ENCODE data around the gene HOXC13.

The HOXC13 gene

GRCh38 chr12:53982648-53983567, 44.3 kb downstream of the HOXC13 start:
- no peak for DNase-seq

GRCh38 chr12:53983568-53983949, 44.9 kb downstream of the HOXC13 start:
- no peak for DNase-seq

GRCh38 chr12:53983950-53984572, 45.4 kb downstream of the HOXC13 start:
- DNase-seq = no peak

GRCh38 chr12:53984901-53985691, 46.5 kb downstream of the HOXC13 start, which contains the start of gene HOXC10:
Gene HOXC10, plus strand, starts transcription at chr12:53985146. Its CDS starts 114 bp downstream, at chr12:53985260.
- DNase-seq = peak; percentile 75

DNA sequence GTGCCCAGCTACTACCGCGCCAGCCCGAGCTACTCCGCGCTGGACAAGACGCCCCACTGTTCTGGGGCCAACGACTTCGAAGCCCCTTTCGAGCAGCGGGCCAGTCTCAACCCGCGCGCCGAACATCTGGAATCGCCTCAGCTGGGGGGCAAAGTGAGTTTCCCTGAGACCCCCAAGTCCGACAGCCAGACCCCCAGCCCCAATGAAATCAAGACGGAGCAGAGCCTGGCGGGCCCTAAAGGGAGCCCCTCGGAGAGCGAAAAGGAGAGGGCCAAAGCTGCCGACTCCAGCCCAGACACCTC, 47.0 kb downstream of the HOXC13 start:
- DNase-seq = no peak

GRCh38 chr12:53985994-53986685, 47.5 kb downstream of the HOXC13 start:
- DNase-seq = no peak

- DNase-seq = no peak
Measured at GRCh38 chr12:53986686-53987483, 48.3 kb downstream of the HOXC13 start.

DNA sequence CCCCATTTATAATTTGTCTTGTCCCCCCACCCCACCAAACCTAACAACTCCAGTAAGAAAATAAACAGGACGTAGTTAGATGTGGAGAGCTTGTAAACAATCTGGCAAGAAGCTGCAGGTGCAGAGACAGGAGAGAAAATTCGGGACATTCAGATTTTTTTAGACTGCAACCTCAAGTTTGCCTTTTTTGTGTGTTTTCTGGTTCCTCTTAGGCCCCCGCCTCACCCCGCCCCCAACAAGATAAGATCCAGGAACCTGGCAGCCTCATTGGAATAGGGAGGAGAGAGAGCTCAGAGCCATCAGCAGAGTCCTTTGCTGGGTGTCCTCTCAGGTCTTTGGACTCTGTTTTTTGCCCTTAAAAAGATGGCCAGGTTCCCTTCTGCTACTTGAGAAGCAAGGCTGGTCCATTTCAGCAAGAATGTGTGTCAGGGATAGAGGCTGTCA, 49.2 kb downstream of the HOXC13 start:
- no peak for DNase-seq

DNA sequence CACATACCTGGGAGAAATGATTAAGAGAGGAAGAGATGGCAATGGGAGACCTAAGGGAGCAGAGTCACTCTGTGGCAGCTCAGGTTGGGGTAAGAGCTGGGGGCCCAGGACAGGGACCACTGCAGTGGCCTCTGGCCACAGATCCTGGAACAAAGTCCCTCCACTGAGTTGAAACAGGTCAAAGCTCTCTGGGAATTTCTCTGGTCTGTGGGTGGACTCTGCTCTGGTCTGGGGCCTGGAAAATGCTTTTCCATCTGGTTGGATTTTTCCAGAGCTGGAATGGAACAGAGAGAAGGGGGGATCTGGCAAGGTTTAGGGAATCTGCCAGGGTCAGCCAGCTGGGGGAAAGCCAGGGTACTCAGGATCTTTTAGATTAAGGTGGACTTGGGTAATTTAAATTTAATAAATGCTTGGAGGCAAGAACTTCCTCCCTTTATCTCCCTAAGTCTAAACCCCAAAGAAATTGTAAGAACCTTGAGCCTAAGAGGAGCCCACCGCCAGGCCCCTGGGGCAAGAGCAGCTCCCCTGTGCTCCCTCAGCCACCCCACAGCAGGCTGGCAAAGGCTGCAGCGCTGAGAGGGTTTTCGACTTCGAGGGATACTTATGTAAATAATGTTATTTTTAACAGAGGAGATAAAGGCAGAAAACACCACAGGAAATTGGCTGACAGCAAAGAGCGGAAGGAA, 50.1 kb downstream of the HOXC13 start:
- no peak for DNase-seq

- DNase-seq = no peak
Measured at GRCh38 chr12:53989227-53990113, 50.8 kb downstream of the HOXC13 start.

GRCh38 chr12:53990311-53991076, 51.9 kb downstream of the HOXC13 start:
- no peak for DNase-seq

DNA sequence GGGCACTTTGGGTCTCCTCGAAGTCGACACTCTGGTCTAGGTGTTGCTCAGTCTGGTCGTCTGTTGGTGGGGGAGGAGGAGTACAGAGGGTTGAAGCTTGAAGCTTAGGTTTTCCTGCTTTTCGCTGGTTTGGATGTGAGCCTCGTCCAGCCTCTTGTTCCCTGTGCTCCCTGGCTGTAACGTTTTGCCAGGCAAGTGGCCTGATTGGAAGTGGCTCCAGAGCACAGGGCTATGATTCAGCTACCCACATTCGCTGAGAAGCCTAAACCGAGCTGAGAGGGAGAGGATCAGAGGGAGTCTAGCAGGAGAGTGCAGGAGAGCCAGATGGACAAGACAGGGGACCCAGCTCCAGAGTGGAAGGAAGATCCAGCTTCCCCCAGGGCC, 52.4 kb downstream of the HOXC13 start:
- DNase-seq = no peak

- no peak for DNase-seq
Measured at GRCh38 chr12:53992377-53992889, 53.8 kb downstream of the HOXC13 start.

DNA sequence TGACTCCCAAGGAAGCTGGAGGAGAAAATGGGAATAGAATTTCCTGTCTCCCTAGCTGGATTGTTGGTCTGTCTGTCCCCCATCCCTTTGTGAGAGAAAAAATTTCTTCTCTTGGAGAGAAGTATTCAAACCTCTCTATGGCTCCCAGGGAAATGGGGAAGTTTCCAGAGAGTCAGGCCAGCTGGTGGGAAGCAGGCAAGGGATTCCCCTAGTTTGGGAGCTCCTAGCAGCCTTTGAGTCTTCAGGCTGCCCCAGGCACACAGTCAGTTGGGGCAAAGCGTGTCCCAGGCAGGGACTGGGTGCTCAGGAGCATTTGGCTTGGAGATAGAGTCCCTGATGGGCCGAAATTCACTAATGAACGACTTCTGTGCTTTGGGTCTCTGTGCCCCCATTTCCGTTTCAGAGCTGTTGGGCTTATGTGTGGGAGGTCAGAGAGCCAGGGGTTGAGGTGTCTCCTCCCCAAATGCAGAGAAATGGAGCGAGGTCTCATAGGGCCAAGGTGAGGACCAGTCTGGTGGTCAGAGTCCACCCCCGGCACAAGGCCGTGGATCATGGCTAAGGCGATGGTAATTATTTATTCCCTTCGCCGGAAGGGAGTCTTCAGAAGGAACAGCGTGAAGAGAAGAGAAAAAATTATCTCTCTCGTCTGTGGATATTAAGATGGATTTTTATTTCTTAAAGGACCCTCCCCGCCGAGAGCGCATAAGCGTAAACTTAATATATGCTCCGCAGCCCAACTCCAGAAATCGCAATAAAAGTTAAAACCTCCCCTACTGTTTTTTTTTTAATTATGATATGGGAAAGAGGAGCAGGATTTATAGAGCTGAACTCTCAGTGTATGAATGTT, 54.8 kb downstream of the HOXC13 start:
- no peak for DNase-seq

DNA sequence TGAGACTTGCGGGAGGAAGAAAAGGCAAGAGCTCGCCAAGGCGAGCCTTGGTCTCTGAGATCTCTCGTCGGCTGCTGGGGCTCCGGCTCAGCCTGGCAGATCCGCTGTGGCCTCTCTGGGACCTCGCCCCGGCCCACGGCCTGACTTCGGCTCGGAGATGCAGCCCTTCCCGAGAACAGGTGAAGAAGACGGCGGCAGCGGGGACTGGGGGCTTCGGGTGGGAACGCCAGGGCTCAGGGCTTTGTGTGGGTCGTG, 55.3 kb downstream of the HOXC13 start:
- DNase-seq = no peak

DNA sequence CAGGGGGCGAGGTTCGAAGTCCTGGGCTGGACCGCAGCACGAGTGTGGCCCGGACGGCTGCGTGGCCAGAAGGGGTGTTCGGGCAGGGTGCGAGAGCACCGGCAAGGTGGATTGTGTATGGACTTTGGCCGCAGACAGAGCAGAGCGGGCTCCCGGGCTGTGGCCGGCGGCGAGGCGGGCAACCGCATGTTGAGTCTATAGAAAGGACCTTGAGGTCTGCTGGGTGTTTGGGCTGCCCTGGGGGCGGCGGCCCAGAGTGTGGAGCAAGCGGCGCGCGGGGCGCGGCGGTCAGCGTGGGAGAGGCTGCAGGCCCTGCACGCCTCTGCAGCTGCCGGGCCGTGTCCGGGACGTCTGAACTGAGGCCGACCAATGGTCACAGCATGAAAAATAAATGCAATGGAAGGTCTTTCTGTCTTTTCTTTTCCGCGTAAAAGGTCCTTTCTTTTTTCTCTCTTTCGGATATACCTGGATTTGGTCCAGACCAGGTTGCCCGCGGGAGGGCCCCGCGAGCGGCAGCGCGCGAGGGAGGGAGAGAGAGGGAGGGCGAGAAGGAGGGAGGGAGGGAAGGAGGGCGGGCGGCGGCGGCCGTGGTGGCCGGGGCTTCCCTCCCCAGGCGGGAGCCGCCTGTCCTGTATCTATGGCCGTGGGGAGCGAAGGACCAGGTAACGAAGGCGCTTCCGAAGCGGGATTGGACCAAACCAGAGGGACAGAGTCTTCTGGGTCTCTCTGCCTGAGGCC, 55.8 kb downstream of the HOXC13 start:
- no peak for DNase-seq

- DNase-seq = no peak
Measured at GRCh38 chr12:53995002-53995377, 56.4 kb downstream of the HOXC13 start.

Data from activated naive CD4-positive, alpha-beta T cell treated with anti-CD3 and anti-CD28 coated beads, Interleukin-2, amount 50 U/mL, for 16 hours (primary cell).